HEK293 (cell line): Measurements from ENCODE around the gene HPX.

ENCODE experiments used
- CTCF ChIA-PET: fragments of 350-600 bp; formaldehyde crosslinking; extraction: SDS; loops from one replicate; lab custom pipeline; 2021; ENCODE audit warnings: antibody characterized with exemption; lab: Yijun Ruan, JAX
- POLR2A ChIA-PET: fragments of 300-600 bp; formaldehyde crosslinking; extraction: SDS; loops from one replicate; lab custom pipeline; 2020; ENCODE audit warnings: antibody characterized with exemption, inconsistent platforms; lab: Yijun Ruan, JAX
- H3K27ac ChIP-seq: fragments of 200-500 bp; sonication (Bioruptor generic); 2 replicates; pipeline ENCODE4 v1.5.1; 2014; ENCODE audit warnings: low read depth, low read length, control low read depth, inconsistent platforms; ENCODE audit errors: extremely low read depth
- H3K36me3 ChIP-seq, 2 experiments: fragments of 200-500 bp in 1 of 2; sonication (Bioruptor generic) in 1 of 2; 1 replicate in 1 of 2; 2 replicates in 1 of 2; pipeline ENCODE4 v1.5.1; 2014 to 2017; ENCODE audit warnings: inconsistent platforms in 2 of 2, low read length in 2 of 2; ENCODE audit not compliant: control insufficient read depth in 2 of 2, insufficient read depth in 1 of 2
- H3K4me1 ChIP-seq: fragments of 200-500 bp; sonication (Bioruptor generic); 2 replicates; pipeline ENCODE4 v1.5.1; 2014; ENCODE audit warnings: mild to moderate bottlenecking, low read length, inconsistent platforms; ENCODE audit not compliant: control insufficient read depth, insufficient read depth
- H3K4me3 ChIP-seq: 2 replicates; pipeline ENCODE4 v1.5.1; 2011; ENCODE audit warnings: low read depth, mild to moderate bottlenecking, control low read depth, low read length, moderate library complexity
- H3K9me3 ChIP-seq: fragments of 200-500 bp; sonication (Bioruptor generic); 2 replicates; pipeline ENCODE4 v1.5.1; 2014; ENCODE audit warnings: low read depth, low read length, inconsistent platforms; ENCODE audit not compliant: control insufficient read depth, insufficient read depth
- FEZF1 ChIP-seq: fragments of 450-650 bp; formaldehyde crosslinking; IDR thresholded peaks from 2 replicates; pipeline ENCODE4 v1.5.1; 2016; ENCODE audit warnings: missing biosample characterization, missing genetic modification characterization
- GFI1B ChIP-seq: fragments of 450-650 bp; formaldehyde crosslinking; IDR thresholded peaks from 2 replicates; pipeline ENCODE4 v1.5.1; 2016; ENCODE audit warnings: missing biosample characterization, missing genetic modification characterization
- KLF1 ChIP-seq: fragments of 450-650 bp; formaldehyde crosslinking; IDR thresholded peaks from 2 replicates; pipeline ENCODE4 v1.5.1; 2016; ENCODE audit warnings: missing biosample characterization, missing genetic modification characterization
- KLF8 ChIP-seq: fragments of 450-650 bp; formaldehyde crosslinking; IDR thresholded peaks from 2 replicates; pipeline ENCODE4 v1.5.1; 2016; ENCODE audit warnings: missing biosample characterization, missing genetic modification characterization
- TRIM28 ChIP-seq: IDR thresholded peaks from 2 replicates; pipeline ENCODE4 v1.6.1; 2011; ENCODE audit warnings: low read length, control low read depth, borderline replicate concordance
- ZFHX2 ChIP-seq: fragments of 450-650 bp; formaldehyde crosslinking; conservative IDR thresholded peaks from 2 replicates; pipeline ENCODE4 v1.5.1; 2016; ENCODE audit warnings: missing biosample characterization, missing genetic modification characterization
- ZNF155 ChIP-seq: fragments of 450-650 bp; formaldehyde crosslinking; IDR thresholded peaks from 2 replicates; pipeline ENCODE4 v1.5.1; 2016; ENCODE audit warnings: missing biosample characterization, missing genetic modification characterization
- ZNF169 ChIP-seq: fragments of 450-650 bp; formaldehyde crosslinking; IDR thresholded peaks from 2 replicates; pipeline ENCODE4 v1.5.1; 2016; ENCODE audit warnings: missing biosample characterization, missing genetic modification characterization
- ZNF2 ChIP-seq: fragments of 450-650 bp; formaldehyde crosslinking; IDR thresholded peaks from 2 replicates; pipeline ENCODE4 v1.5.1; 2016; ENCODE audit warnings: missing biosample characterization, missing genetic modification characterization
- ZNF302 ChIP-seq: fragments of 450-650 bp; formaldehyde crosslinking; IDR thresholded peaks from 2 replicates; pipeline ENCODE4 v1.5.1; 2016; ENCODE audit warnings: missing biosample characterization, missing genetic modification characterization, low read depth
- ZNF335 ChIP-seq: fragments of 450-650 bp; formaldehyde crosslinking; conservative IDR thresholded peaks from 2 replicates; pipeline ENCODE4 v1.5.1; 2016; ENCODE audit warnings: missing biosample characterization, missing genetic modification characterization
- ZNF366 ChIP-seq: fragments of 450-650 bp; formaldehyde crosslinking; conservative IDR thresholded peaks from 2 replicates; pipeline ENCODE4 v1.5.1; 2016; ENCODE audit warnings: missing biosample characterization, missing genetic modification characterization
- ZNF404 ChIP-seq: fragments of 450-650 bp; formaldehyde crosslinking; IDR thresholded peaks from 2 replicates; pipeline ENCODE4 v1.5.1; 2017; ENCODE audit warnings: missing biosample characterization, missing genetic modification characterization
- ZNF585B ChIP-seq: fragments of 450-650 bp; formaldehyde crosslinking; IDR thresholded peaks from 2 replicates; pipeline ENCODE4 v1.5.1; 2016; ENCODE audit warnings: missing biosample characterization, missing genetic modification characterization
- ZNF600 ChIP-seq: fragments of 450-650 bp; formaldehyde crosslinking; IDR thresholded peaks from 2 replicates; pipeline ENCODE4 v1.5.1; 2016; ENCODE audit warnings: missing biosample characterization, missing genetic modification characterization
- ZNF624 ChIP-seq: fragments of 450-650 bp; formaldehyde crosslinking; IDR thresholded peaks from 2 replicates; pipeline ENCODE4 v1.5.1; 2017; ENCODE audit warnings: missing biosample characterization, missing genetic modification characterization
- ZNF76 ChIP-seq: fragments of 450-650 bp; formaldehyde crosslinking; IDR thresholded peaks from 2 replicates; pipeline ENCODE4; 2016; ENCODE audit warnings: low read depth, missing biosample characterization, missing genetic modification characterization, borderline replicate concordance
- ZNF776 ChIP-seq: fragments of 450-650 bp; formaldehyde crosslinking; IDR thresholded peaks from 2 replicates; pipeline ENCODE4 v1.5.0; 2017; ENCODE audit warnings: missing biosample characterization, missing genetic modification characterization, borderline replicate concordance
- TF ChIP-seq, protein P1 (sequence below): fragments of 450-650 bp; formaldehyde crosslinking; IDR thresholded peaks from 2 replicates; pipeline ENCODE4 v1.5.1; 2017; ENCODE audit warnings: missing biosample characterization, missing genetic modification characterization
- TF ChIP-seq, protein P2 (sequence below): fragments of 450-650 bp; formaldehyde crosslinking; IDR thresholded peaks from 2 replicates; pipeline ENCODE4 v1.5.1; 2016; ENCODE audit warnings: missing biosample characterization, missing genetic modification characterization
- TF ChIP-seq, protein P3 (sequence below): fragments of 450-650 bp; formaldehyde crosslinking; IDR thresholded peaks from 2 replicates; pipeline ENCODE4 v1.5.1; 2016; ENCODE audit warnings: missing biosample characterization, missing genetic modification characterization
- TF ChIP-seq, protein P4 (sequence below): fragments of 450-650 bp; IDR thresholded peaks from 2 replicates; pipeline ENCODE4 v1.5.1; 2018; ENCODE audit warnings: missing biosample characterization, missing genetic modification characterization

Gene HPX

DNA sequence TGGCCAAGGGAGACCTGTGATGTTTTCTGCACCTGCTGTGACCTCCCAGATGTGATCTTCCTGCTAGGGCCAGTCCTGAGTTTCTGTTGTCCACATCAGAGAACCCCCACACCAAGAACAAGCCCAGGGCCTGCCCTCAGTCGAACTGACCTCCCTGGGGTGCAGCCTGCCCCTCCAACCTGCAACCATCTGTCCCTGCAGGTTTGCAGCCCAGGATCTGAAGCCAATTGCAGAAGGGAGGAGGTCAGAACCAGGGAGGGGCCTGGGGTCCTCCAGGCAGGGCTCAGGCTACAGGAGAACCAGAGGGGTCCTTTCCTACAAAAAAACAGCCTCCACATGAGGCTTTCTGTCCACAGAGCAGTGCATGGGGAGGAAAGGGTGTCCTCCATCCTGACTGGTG lies 32.1 kb upstream of the HPX start:
- peak overlapping the region; percentile 74 for H3K4me3 ChIP-seq
- no peak for TF ChIP-seq ZNF302
- no peak for TF ChIP-seq ZNF404 (tag by site-specific recombination)
- TF ChIP-seq ZNF366 = no peak
- TF ChIP-seq ZNF776 (tag by site-specific recombination) = no peak
- no peak for TF ChIP-seq KLF1
- no peak for TF ChIP-seq ZNF624 (tag by site-specific recombination)
- TF ChIP-seq FEZF1 (tag by site-specific recombination) = no peak
- TF ChIP-seq ZNF585B (tag by site-specific recombination) = no peak
- TF ChIP-seq ZNF155 (tag by site-specific recombination) = no peak
- no peak for TF ChIP-seq ZFHX2
- TF ChIP-seq, protein P1, sequence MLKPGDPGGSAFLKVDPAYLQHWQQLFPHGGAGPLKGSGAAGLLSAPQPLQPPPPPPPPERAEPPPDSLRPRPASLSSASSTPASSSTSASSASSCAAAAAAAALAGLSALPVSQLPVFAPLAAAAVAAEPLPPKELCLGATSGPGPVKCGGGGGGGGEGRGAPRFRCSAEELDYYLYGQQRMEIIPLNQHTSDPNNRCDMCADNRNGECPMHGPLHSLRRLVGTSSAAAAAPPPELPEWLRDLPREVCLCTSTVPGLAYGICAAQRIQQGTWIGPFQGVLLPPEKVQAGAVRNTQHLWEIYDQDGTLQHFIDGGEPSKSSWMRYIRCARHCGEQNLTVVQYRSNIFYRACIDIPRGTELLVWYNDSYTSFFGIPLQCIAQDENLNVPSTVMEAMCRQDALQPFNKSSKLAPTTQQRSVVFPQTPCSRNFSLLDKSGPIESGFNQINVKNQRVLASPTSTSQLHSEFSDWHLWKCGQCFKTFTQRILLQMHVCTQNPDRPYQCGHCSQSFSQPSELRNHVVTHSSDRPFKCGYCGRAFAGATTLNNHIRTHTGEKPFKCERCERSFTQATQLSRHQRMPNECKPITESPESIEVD (tag by site-specific recombination) = no peak
- TF ChIP-seq KLF8 (tag by site-specific recombination) = no peak
- TF ChIP-seq ZNF169 (tag by site-specific recombination) = no peak
- TF ChIP-seq, protein P2, sequence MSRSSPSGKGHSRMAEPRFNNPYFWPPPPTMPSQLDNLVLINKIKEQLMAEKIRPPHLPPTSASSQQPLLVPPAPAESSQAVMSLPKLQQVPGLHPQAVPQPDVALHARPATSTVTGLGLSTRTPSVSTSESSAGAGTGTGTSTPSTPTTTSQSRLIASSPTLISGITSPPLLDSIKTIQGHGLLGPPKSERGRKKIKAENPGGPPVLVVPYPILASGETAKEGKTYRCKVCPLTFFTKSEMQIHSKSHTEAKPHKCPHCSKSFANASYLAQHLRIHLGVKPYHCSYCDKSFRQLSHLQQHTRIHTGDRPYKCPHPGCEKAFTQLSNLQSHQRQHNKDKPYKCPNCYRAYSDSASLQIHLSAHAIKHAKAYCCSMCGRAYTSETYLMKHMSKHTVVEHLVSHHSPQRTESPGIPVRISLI = no peak
- no peak for TF ChIP-seq ZNF76
- TF ChIP-seq, protein P3, sequence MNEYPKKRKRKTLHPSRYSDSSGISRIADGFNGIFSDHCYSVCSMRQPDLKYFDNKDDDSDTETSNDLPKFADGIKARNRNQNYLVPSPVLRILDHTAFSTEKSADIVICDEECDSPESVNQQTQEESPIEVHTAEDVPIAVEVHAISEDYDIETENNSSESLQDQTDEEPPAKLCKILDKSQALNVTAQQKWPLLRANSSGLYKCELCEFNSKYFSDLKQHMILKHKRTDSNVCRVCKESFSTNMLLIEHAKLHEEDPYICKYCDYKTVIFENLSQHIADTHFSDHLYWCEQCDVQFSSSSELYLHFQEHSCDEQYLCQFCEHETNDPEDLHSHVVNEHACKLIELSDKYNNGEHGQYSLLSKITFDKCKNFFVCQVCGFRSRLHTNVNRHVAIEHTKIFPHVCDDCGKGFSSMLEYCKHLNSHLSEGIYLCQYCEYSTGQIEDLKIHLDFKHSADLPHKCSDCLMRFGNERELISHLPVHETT = no peak
- TF ChIP-seq ZNF2 (tag by site-specific recombination) = no peak
- TF ChIP-seq TRIM28 = no peak
- TF ChIP-seq, all 188 proteins: peak for 0
- ChIA-PET POLR2A (interaction anchor here (0.7 to 2.3 kb wide), 5 partner anchors 9 to 94 kb away, joined by 3 to 9 read pairs (median 7); partner anchors contain the start of genes APBB1, ARFIP2, SMPD1 and TIMM10B), CTCF (interaction anchor here (1.1 to 6.3 kb wide), 3 partner anchors 30 to 94 kb away, joined by 3 to 27 read pairs (median 5); no protein-coding TSS in a partner anchor)
- no peak overlapping the region for H3K27ac ChIP-seq
- no peaks in the 10 kb centered on the region for H3K4me1 ChIP-seq
- no peaks in the 10 kb centered on the region for H3K9me3 ChIP-seq
- peaks cover 0 to 19% of the 10 kb centered on the region in 2 experiments; a peak in 1 of 3 replicates for H3K36me3 ChIP-seq

DNA sequence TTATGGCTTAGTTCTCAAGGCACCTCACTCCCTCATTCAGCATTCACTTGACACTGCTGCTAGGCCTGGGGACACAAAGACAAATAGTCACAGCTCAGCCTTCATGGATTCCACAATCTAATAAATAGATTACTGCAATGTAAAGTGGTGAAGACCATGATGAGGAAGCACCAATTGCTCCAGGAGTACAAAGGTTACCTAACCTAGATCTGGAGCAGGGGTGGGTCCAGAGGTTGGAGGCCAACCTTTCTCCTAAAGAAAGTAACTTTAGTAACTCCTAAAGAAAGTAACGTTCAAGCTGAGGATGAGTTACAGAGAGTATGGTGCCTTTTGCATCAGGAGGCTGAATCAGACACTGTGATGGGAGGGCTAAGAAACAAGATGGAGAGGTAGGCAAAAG lies 28.8 kb upstream of the HPX start:
- TF ChIP-seq ZNF600 (tag by site-specific recombination) (no peak), ZNF335 (0 out of 2 replicates have a peak, but pooled peaks have one; percentile 13), GFI1B (tag by site-specific recombination) (no peak)
- TF ChIP-seq, protein P4, sequence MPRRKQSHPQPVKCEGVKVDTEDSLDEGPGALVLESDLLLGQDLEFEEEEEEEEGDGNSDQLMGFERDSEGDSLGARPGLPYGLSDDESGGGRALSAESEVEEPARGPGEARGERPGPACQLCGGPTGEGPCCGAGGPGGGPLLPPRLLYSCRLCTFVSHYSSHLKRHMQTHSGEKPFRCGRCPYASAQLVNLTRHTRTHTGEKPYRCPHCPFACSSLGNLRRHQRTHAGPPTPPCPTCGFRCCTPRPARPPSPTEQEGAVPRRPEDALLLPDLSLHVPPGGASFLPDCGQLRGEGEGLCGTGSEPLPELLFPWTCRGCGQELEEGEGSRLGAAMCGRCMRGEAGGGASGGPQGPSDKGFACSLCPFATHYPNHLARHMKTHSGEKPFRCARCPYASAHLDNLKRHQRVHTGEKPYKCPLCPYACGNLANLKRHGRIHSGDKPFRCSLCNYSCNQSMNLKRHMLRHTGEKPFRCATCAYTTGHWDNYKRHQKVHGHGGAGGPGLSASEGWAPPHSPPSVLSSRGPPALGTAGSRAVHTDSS (tag by site-specific recombination) = peak; percentile 32; the same call in 1 of the 2 replicates
- no peaks in the 10 kb centered on the region for H3K9me3 ChIP-seq
- POLR2A ChIA-PET = interaction anchor here (0.8 to 1.7 kb wide), 6 partner anchors 13 to 235 kb away, joined by 3 to 40 read pairs (median 8); partner anchors contain the start of genes APBB1, ARFIP2, FHIP1B and SMPD1

More for the DNA sequence above, 28.8 kb upstream of the HPX start:
- no peak overlapping the region for H3K27ac ChIP-seq
- peaks cover 0 to 13% of the 10 kb centered on the region in 2 experiments; a peak in 1 of 3 replicates for H3K36me3 ChIP-seq
- H3K4me1 ChIP-seq = no peaks in the 10 kb centered on the region
- no peak overlapping the region for H3K4me3 ChIP-seq
- CTCF ChIA-PET = interaction anchor here (0.9 to 2.4 kb wide), 4 partner anchors 24 to 90 kb away, joined by 3 to 12 read pairs (median 8); no protein-coding TSS in a partner anchor
